Measurements from ENCODE around the gene EML3. TPM values are rescaled to one million over a fixed set of nuclear protein-coding genes. Genes with fewer than 3 reads are reported as not detected.
"Not testable (repeated sequence)": the region's sequence is repeated elsewhere in the genome, so short reads cannot be mapped to it uniquely, and the experiment has no call there.

The EML3 gene, protein sequence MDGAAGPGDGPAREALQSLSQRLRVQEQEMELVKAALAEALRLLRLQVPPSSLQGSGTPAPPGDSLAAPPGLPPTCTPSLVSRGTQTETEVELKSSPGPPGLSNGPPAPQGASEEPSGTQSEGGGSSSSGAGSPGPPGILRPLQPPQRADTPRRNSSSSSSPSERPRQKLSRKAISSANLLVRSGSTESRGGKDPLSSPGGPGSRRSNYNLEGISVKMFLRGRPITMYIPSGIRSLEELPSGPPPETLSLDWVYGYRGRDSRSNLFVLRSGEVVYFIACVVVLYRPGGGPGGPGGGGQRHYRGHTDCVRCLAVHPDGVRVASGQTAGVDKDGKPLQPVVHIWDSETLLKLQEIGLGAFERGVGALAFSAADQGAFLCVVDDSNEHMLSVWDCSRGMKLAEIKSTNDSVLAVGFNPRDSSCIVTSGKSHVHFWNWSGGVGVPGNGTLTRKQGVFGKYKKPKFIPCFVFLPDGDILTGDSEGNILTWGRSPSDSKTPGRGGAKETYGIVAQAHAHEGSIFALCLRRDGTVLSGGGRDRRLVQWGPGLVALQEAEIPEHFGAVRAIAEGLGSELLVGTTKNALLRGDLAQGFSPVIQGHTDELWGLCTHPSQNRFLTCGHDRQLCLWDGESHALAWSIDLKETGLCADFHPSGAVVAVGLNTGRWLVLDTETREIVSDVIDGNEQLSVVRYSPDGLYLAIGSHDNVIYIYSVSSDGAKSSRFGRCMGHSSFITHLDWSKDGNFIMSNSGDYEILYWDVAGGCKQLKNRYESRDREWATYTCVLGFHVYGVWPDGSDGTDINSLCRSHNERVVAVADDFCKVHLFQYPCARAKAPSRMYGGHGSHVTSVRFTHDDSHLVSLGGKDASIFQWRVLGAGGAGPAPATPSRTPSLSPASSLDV
- total RNA-seq = 10 to 100 TPM; 39.5 to 61.0 (median 42.9) TPM

DNA sequence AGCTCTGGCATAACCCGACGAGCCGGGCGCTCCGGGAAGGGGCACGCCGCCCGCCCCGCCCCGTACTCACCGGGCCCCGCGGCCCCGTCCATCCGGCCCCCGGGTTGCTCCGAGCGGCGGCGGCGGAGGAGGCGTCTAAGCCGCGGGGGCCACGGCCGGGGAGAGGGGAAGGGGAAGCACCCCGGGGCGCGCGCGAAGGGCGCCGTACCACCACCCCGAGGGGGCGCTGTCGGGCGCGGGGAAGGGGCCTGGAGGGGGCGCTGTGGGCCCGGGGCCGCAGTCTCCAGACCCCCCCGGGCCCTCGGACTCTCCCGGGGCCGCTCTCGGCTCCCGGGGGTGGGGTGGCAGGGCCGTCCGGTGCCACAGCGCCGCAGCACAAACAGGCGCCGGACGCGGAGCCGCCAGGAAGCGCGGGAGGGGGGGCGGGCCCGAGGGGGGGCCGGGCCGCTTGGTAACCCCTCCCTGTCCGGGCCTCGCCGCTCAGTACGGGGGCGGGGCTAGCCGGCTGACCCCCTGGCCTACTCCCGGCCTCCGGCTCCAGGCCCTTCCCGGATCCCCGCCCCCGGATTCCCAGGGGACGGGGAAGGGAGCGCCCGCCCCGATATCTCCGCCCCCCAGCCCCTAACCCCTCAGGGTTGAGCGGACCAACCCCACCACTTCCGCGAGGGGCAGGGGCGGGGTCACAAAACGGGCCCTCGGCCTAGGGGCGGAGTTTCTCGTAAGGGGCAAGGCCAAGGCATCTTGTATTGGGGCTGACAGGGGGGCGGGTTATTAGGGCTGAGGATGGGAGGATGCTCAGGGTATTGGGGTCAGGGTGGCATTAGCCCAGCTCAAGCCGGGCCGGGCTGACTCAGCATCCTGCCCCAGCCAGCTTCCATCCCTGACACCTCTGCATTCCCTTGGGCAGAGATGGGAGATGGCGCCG lies at the start of gene EML3, which contains the start of gene ROM1:
Gene EML3 (minus strand): TSS at position 410 of the 925 bp plus-strand sequence. CDS start 318 bp downstream, at position 92.
Gene ROM1 (plus strand): TSS at position 892 of the 925 bp plus-strand sequence. CDS start 25 bp downstream, at position 917.
- DNase-seq (ENCODE audit: low spot score in 2 of 2) = peak; percentile 88 to 98
- WGBS, 2 donors = 0 to 2% methylated on average over 13 to 48 of the region's 91 CpGs
- H3K4me3 ChIP-seq (ENCODE audit: low read depth, poor library complexity, severe bottlenecking) = peak within 1 kb of the TSS; percentile 57
- TF ChIP-seq, protein P1, sequence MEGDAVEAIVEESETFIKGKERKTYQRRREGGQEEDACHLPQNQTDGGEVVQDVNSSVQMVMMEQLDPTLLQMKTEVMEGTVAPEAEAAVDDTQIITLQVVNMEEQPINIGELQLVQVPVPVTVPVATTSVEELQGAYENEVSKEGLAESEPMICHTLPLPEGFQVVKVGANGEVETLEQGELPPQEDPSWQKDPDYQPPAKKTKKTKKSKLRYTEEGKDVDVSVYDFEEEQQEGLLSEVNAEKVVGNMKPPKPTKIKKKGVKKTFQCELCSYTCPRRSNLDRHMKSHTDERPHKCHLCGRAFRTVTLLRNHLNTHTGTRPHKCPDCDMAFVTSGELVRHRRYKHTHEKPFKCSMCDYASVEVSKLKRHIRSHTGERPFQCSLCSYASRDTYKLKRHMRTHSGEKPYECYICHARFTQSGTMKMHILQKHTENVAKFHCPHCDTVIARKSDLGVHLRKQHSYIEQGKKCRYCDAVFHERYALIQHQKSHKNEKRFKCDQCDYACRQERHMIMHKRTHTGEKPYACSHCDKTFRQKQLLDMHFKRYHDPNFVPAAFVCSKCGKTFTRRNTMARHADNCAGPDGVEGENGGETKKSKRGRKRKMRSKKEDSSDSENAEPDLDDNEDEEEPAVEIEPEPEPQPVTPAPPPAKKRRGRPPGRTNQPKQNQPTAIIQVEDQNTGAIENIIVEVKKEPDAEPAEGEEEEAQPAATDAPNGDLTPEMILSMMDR (IDR thresholded peaks at IDR 0.05) = no peak
- no peak for TF ChIP-seq POLR2A (IDR thresholded peaks at IDR 0.05)
- intact Hi-C loops (cut with DNase I; ENCODE audit: low total_unique reads) = no loop called here

DNA sequence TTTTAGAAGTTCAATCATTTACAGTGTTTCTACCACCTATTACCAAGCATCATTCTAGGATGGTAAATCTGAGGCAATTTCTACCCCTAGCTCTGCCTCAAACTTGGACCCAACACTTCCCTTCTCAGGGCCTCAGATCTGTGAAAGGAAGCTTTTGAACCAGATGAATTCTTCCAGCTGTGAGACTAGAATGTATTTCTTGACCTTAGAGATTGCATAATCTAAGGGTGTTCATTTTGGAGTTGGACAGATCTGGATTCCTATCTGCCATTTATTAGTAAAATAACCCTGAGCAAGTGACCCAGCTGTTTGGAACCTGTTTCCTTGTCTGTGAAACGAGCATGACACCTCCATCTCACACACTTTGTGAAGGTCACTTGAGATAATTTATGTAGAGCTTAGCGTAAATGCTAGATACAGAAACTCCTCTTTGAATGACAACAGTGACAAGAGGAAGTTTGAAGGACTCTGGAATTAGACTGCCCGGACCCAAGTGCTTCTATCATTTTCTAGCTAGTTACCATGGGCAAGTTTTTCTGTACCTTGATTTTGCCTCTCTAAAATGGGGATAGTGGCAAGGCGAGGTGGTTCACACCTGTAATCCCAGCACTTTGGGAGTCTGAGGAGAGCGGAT lies 44.3 kb upstream of the EML3 start:
- intact Hi-C loops (cut with DNase I; ENCODE audit: low total_unique reads) = no loop called here
- 55 to 59% methylated on average over 5 of the region's 5 CpGs for WGBS, 2 donors
- no peak for TF ChIP-seq POLR2A (IDR thresholded peaks at IDR 0.05)
- TF ChIP-seq, protein P1 (IDR thresholded peaks at IDR 0.05) = no peak
- no peak overlapping the region for H3K4me3 ChIP-seq (ENCODE audit: low read depth, poor library complexity, severe bottlenecking)
- DNase-seq (ENCODE audit: low spot score in 2 of 2) = no peak

DNA sequence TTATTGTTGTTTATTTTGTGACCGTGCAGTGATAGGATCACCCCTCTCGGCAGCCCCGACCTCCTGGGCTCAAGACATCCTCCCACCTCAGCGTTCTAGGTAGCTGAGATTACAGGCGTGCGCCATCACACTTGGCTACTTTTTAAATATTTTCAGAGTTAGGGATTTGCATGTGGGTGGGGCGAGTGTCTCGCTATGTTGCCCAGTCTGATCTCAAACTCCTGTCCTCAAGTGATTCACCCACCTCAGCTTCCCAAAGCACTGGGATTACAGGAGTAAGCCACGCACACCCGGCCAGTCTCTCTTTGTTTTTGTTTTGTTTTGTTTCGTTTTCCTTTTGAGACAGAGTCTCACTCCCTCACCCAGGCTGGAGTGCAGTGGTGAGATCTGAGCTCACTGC lies 41.7 kb upstream of the EML3 start:
- 89 to 93% methylated on average over 11 of the region's 11 CpGs for WGBS, 2 donors
- no peak overlapping the region for H3K4me3 ChIP-seq (ENCODE audit: low read depth, poor library complexity, severe bottlenecking)
- TF ChIP-seq, protein P1 (IDR thresholded peaks at IDR 0.05) = no peak
- no peak for TF ChIP-seq POLR2A (IDR thresholded peaks at IDR 0.05)
- intact Hi-C loops (cut with DNase I; ENCODE audit: low total_unique reads) = no loop called here
- DNase-seq (ENCODE audit: low spot score in 2 of 2) = no peak

DNA sequence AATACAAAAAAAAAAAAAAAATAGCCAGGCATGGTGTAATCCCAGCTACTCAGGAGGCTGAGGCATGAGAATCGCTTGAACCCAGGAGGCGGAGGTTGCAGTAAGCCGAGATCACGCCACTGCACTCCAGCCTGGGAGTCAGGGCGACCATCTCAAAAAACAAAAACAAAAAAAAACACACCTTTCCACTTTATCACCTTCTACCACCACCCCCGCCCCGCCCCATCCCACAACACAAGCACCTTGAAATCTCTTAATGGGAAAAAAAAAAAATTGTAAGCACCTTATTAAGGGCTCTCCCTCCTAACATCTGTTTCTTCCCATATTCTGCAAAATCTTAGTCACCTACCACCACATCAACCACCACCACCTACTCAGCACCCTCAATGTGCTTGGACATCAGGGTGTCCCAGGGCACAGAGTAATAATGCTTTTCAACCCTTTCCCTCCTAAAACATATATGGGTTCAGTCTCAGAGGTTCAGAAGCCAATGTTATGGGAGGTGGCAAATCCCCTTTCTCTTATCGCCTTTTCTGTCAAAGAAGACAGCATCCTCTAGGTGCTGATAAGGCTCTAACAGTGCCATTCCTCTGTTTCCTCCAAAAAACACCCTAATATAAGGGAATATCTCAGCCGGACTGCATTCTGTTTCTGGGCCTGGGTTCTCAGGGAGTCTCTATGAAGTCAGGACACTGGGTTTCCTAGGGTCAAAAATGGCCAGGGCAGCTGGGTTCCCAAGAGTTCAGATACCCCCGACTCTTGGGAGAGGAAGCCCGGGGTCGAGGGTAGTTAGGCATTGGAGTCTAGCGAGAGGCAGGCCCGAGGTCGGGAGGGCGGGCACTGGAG lies 39.8 kb upstream of the EML3 start:
- WGBS, 2 donors = 30% methylated on average over 16 of the region's 16 CpGs
- TF ChIP-seq, protein P1 (IDR thresholded peaks at IDR 0.05) = no peak
- TF ChIP-seq POLR2A (IDR thresholded peaks at IDR 0.05) = no peak
- intact Hi-C loops (cut with DNase I; ENCODE audit: low total_unique reads) = no loop called here
- no peak for DNase-seq (ENCODE audit: low spot score in 2 of 2)
- H3K4me3 ChIP-seq (ENCODE audit: low read depth, poor library complexity, severe bottlenecking) = peak overlapping the region; percentile 87

DNA sequence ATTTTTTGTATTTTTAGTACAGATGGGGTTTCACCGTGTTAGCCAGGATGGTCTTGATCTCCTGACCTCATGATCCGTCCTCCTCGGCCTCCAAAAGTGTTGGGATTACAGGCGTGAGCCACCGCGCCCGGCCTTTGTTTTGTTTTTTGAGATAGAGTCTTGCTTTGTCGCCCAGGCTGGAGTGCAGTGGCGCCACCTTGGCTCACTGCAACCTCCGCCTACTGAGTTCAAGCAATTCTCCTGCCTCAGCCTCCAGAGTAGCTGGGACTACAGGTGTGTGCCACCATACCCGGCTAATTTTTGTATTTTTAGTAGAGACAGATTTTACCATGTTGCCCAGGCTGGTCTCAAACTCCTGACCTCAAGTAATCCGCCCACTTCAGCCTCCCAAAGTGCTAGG lies 37.7 kb upstream of the EML3 start:
- H3K4me3 ChIP-seq (ENCODE audit: low read depth, poor library complexity, severe bottlenecking); intact Hi-C loops (cut with DNase I; ENCODE audit: low total_unique reads); DNase-seq (ENCODE audit: low spot score in 2 of 2): not testable (repeated sequence)
- WGBS, 2 donors = 95 to 96% methylated on average over 12 of the region's 12 CpGs

Data from lower leg skin (tissue), 4 donors.